HepG2 (cell line): ENCODE results near the gene TP73. TPM values are rescaled to one million over a fixed set of nuclear protein-coding genes. Genes with fewer than 3 reads are reported as not detected.

Experiments used
- CCDC6 ChIP-seq: sonication (generic); formaldehyde crosslinking; IDR thresholded peaks from 2 replicates; pipeline ENCODE4 v1.8.1; 2022; ENCODE audit warnings: mild to moderate bottlenecking, missing genetic modification reagents, moderate library complexity
- EP300 ChIP-seq, 3 experiments: sonication (generic) in 1 of 3; formaldehyde crosslinking in 1 of 3; IDR thresholded peaks; 2 replicates each; pipeline versions ENCODE4 v1.5.1 to v1.6.1; 2011 to 2020; ENCODE audit warnings: low read depth in 2 of 3, low read length in 2 of 3, borderline replicate concordance in 1 of 3, improper control_type of control experiment in 1 of 3, mild to moderate bottlenecking in 1 of 3, missing genetic modification reagents in 1 of 3, moderate library complexity in 1 of 3
- FOSL2 ChIP-seq: sonication (generic); formaldehyde crosslinking; IDR thresholded peaks from 2 replicates; pipeline ENCODE4 v1.4.0; 2020; ENCODE audit warnings: missing genetic modification reagents
- FOXP4 ChIP-seq: sonication (generic); formaldehyde crosslinking; IDR thresholded peaks from 2 replicates; pipeline ENCODE4 v1.4.0; 2020; ENCODE audit warnings: missing genetic modification reagents
- HHEX ChIP-seq: IDR thresholded peaks from 2 replicates; pipeline ENCODE4 v1.6.1; 2016; ENCODE audit warnings: control low read depth
- KIAA2018 ChIP-seq: sonication (generic); formaldehyde crosslinking; IDR thresholded peaks from 2 replicates; pipeline ENCODE4 v1.5.0; 2020; ENCODE audit warnings: mild to moderate bottlenecking, missing genetic modification reagents, borderline replicate concordance
- MAFF ChIP-seq: IDR thresholded peaks from 2 replicates; pipeline ENCODE4 v1.6.1; 2011; ENCODE audit warnings: low read depth, low read length, improper control_type of control experiment
- MIER2 ChIP-seq: IDR thresholded peaks from 2 replicates; pipeline ENCODE4 v1.6.1; 2016; ENCODE audit warnings: missing biosample characterization, missing genetic modification reagents
- POLR2G ChIP-seq: fragments of 200-400 bp; formaldehyde crosslinking; IDR thresholded peaks from 2 replicates; pipeline ENCODE4 v1.6.1; 2018; ENCODE audit warnings: mild to moderate bottlenecking, low read depth, low read length, moderate library complexity
- RBFOX2 ChIP-seq: fragments of 200-400 bp; formaldehyde crosslinking; IDR thresholded peaks from 2 replicates; pipeline ENCODE4 v1.6.1; 2017; ENCODE audit warnings: low read depth, mild to moderate bottlenecking, low read length
- SRSF9 ChIP-seq: fragments of 200-400 bp; formaldehyde crosslinking; IDR thresholded peaks from 2 replicates; pipeline ENCODE4 v1.6.1; 2018; ENCODE audit warnings: borderline replicate concordance, mild to moderate bottlenecking, low read depth, low read length; ENCODE audit not compliant: insufficient read depth, poor library complexity, severe bottlenecking
- TFE3 ChIP-seq: IDR thresholded peaks from 2 replicates; pipeline ENCODE4 v1.6.1; 2016
- ZBTB20 ChIP-seq: sonication (generic); formaldehyde crosslinking; IDR thresholded peaks from 2 replicates; pipeline ENCODE4 v1.8.1; 2023; ENCODE audit warnings: missing genetic modification reagents, low read depth, mild to moderate bottlenecking, borderline replicate concordance
- ZFP1 ChIP-seq: IDR thresholded peaks from 2 replicates; pipeline ENCODE4 v1.6.1; 2016
- ZNF24 ChIP-seq: fragments of 450-650 bp; IDR thresholded peaks from 2 replicates; pipeline ENCODE4 v1.6.1; 2017; ENCODE audit warnings: antibody characterized with exemption, mild to moderate bottlenecking
- ZNF572 ChIP-seq: sonication (generic); formaldehyde crosslinking; IDR thresholded peaks from 2 replicates; pipeline ENCODE4 v1.5.1; 2020; ENCODE audit warnings: mild to moderate bottlenecking, missing genetic modification reagents
- ZNF577 ChIP-seq: sonication (generic); formaldehyde crosslinking; IDR thresholded peaks from 2 replicates; pipeline ENCODE4 v1.4.0; 2020; ENCODE audit warnings: mild to moderate bottlenecking, low read depth, missing genetic modification reagents, borderline replicate concordance
- ZNF670 ChIP-seq: sonication (generic); formaldehyde crosslinking; IDR thresholded peaks from 2 replicates; pipeline ENCODE4 v1.8.0; 2022; ENCODE audit warnings: mild to moderate bottlenecking, missing genetic modification reagents, borderline replicate concordance
- polyA plus RNA-seq, 8 experiments: library from polyadenylated mRNA; depleted of rRNA in 3 of 8; stranded (reverse) in 7 of 8; unstranded in 1 of 8; fragments of >200 nt; fragmentation: Illumina TruSeq in 4 of 8; extraction: Trizol in 4 of 8; gene quantifications; 2 replicates each; pipeline versions ENCODE4 v1.2.1 to v1.2.3, GENCODE V29; 2011 to 2016; ENCODE audit warnings: low read depth in 4 of 8, missing spikeins in 1 of 8, mixed read lengths in 1 of 8; ENCODE audit not compliant: insufficient read depth in 1 of 8
- total RNA-seq, 5 experiments: library from RNA; depleted of rRNA; stranded (reverse); fragments of >200 nt; fragmentation: Illumina TruSeq; extraction: Trizol; gene quantifications; 2 replicates each; pipeline ENCODE4 v1.2.3, GENCODE V29; 2016; ENCODE audit warnings: low read depth in 1 of 5

Gene TP73
- total and polyA plus RNA-seq, 2 of the 13 experiments (the other 11 are each of a cell fraction or from before 2014, with no cell fraction given), result 0.49 to 1.1 TPM

- TF ChIP-seq FOXP4 (CRISPR knock-in tag) (no peak), CCDC6 (CRISPR knock-in tag) (no peak), FOSL2 (CRISPR knock-in tag) (no peak), ZNF577 (CRISPR knock-in tag) (no peak), MIER2 (CRISPR knock-in tag) (no peak), HHEX (CRISPR knock-in tag) (no peak), ZFP1 (no peak), EP300 (IDR thresholded peaks at IDR 0.05; ENCODE audit: low read depth in 2 of 2, low read length in 2 of 2) (no peak), EP300 (CRISPR knock-in tag; IDR thresholded peaks at IDR 0.05; ENCODE audit: borderline replicate concordance) (no peak), RBFOX2 (peak; percentile 83; the same call in 1 of the 2 replicates), ZNF24 (no peak), MAFF (no peak), POLR2G (peak; percentile 83), ZNF572 (CRISPR knock-in tag) (no peak), ZBTB20 (CRISPR knock-in tag) (no peak), ZNF670 (CRISPR knock-in tag) (no peak), KIAA2018 (CRISPR knock-in tag) (no peak), TFE3 (no peak), SRSF9 (no peak)
Measured at GRCh38 chr1:3746830-3747521, 94.7 kb downstream of the TP73 start (continued).
